IMR-90 (cell line): Measurements from ENCODE around the gene CAPZA2. TPM values are rescaled to one million over a fixed set of nuclear protein-coding genes. Genes with fewer than 3 reads are reported as not detected.

Experiments used
- ATAC-seq: fragments of 200-7000 bp; cut with Tn5 transposase; 2 replicates; pipeline ENCODE4 v1.9.1; 2020; ENCODE audit warnings: low read depth, mild to moderate bottlenecking, moderate library complexity
- BruUV-seq: library from RNA; stranded (reverse); fragments of 400-500 nt; replicated peaks from 2 replicates; lab custom pipeline; 2021; lab: Mats Ljungman, UMichigan
- CTCF ChIA-PET: fragments of 300-600 bp; formaldehyde crosslinking; extraction: SDS; loops from one replicate; lab custom pipeline; 2021; ENCODE audit warnings: antibody characterized with exemption; lab: Yijun Ruan, JAX
- POLR2A ChIA-PET: fragments of 300-600 bp; sonication (Branson Sonifier 250); formaldehyde crosslinking; loops from one replicate; lab custom pipeline; 2022; ENCODE audit warnings: antibody characterized with exemption; ENCODE audit not compliant: unreplicated experiment; lab: Charles Lee
- DNase-seq: peaks from one replicate; pipeline ENCODE4 v3.0.0; 2013
- H2AFZ ChIP-seq: replicated peaks from 2 replicates; pipeline ENCODE3; 2013; ENCODE audit warnings: low read length, mild to moderate bottlenecking; ENCODE audit not compliant: poor library complexity
- H2AK5ac ChIP-seq: 2 replicates; pipeline ENCODE4 v1.6.1; 2013; ENCODE audit warnings: low read depth, low read length, inconsistent platforms
- H2AK9ac ChIP-seq: replicated peaks from 2 replicates; pipeline ENCODE3; 2013; ENCODE audit warnings: mild to moderate bottlenecking, low read depth, low read length, moderate library complexity; ENCODE audit not compliant: poor library complexity
- H2BK120ac ChIP-seq: 2 replicates; pipeline ENCODE4 v1.6.1; 2013; ENCODE audit warnings: low read depth, low read length, inconsistent platforms
- H2BK15ac ChIP-seq: 3 replicates; pipeline ENCODE4 v1.6.1; 2013; ENCODE audit warnings: low read depth, low read length, inconsistent platforms
- H2BK20ac ChIP-seq: 2 replicates; pipeline ENCODE4 v1.6.1; 2013; ENCODE audit warnings: low read depth, mild to moderate bottlenecking, inconsistent platforms, low read length, moderate library complexity
- H2BK5ac ChIP-seq: 2 replicates; pipeline ENCODE4 v1.6.1; 2013; ENCODE audit warnings: mild to moderate bottlenecking, low read depth, low read length, inconsistent platforms; ENCODE audit not compliant: poor library complexity, severe bottlenecking
- H3K14ac ChIP-seq: replicated peaks from 2 replicates; pipeline ENCODE4 v1.6.1; 2013; ENCODE audit warnings: low read depth, low read length, inconsistent platforms
- H3K18ac ChIP-seq: 2 replicates; pipeline ENCODE4 v1.6.1; 2013; ENCODE audit warnings: low read depth, low read length, control low read depth
- H3K23ac ChIP-seq: 2 replicates; pipeline ENCODE4 v1.6.1; 2013; ENCODE audit warnings: low read depth, low read length, inconsistent platforms
- H3K27ac ChIP-seq: 2 replicates; pipeline ENCODE4 v1.5.1; 2013; ENCODE audit warnings: mild to moderate bottlenecking, control low read depth, low read length; ENCODE audit not compliant: insufficient read depth
- H3K27me3 ChIP-seq: 2 replicates; pipeline ENCODE4 v1.6.1; 2013; ENCODE audit warnings: low read length; ENCODE audit not compliant: control insufficient read depth, insufficient read depth
- H3K36me3 ChIP-seq: 2 replicates; pipeline ENCODE4 v1.6.1; 2013; ENCODE audit warnings: low read length, mixed read lengths; ENCODE audit not compliant: control insufficient read depth, insufficient read depth
- H3K4ac ChIP-seq: 2 replicates; pipeline ENCODE4 v1.6.1; 2013; ENCODE audit warnings: low read depth, low read length, inconsistent platforms
- H3K4me1 ChIP-seq: 2 replicates; pipeline ENCODE4 v1.6.1; 2013; ENCODE audit warnings: low read length, mixed read lengths; ENCODE audit not compliant: control insufficient read depth, insufficient read depth
- H3K4me2 ChIP-seq: 2 replicates; pipeline ENCODE4 v1.6.1; 2013; ENCODE audit warnings: low read depth, mild to moderate bottlenecking, control low read depth, low read length, moderate library complexity
- H3K4me3 ChIP-seq: 2 replicates; pipeline ENCODE4 v1.5.1; 2013; ENCODE audit warnings: low read depth, mild to moderate bottlenecking, control low read depth, low read length, moderate library complexity; ENCODE audit not compliant: insufficient read depth
- H3K56ac ChIP-seq: 2 replicates; pipeline ENCODE4 v1.6.1; 2013; ENCODE audit warnings: low read length, inconsistent platforms; ENCODE audit not compliant: insufficient read depth; ENCODE audit errors: extremely low read depth
- H3K79me1 ChIP-seq, 2 experiments: 2 replicates each; pipeline ENCODE4 v1.6.1; 2013; ENCODE audit warnings: low read length in 2 of 2, inconsistent platforms in 1 of 2, low read depth in 1 of 2
- H3K9ac ChIP-seq: 2 replicates; pipeline ENCODE4 v1.6.1; 2013; ENCODE audit warnings: low read depth, low read length, control low read depth
- H3K9me1 ChIP-seq: 2 replicates; pipeline ENCODE4 v1.6.1; 2013; ENCODE audit warnings: low read length, inconsistent platforms; ENCODE audit not compliant: insufficient read depth
- H3K9me3 ChIP-seq: 2 replicates; pipeline ENCODE4 v1.6.1; 2013; ENCODE audit warnings: low read length; ENCODE audit not compliant: control insufficient read depth, insufficient read depth
- H4K20me1 ChIP-seq: 2 replicates; pipeline ENCODE4 v1.6.1; 2013; ENCODE audit warnings: low read length, inconsistent platforms; ENCODE audit not compliant: insufficient read depth
- H4K5ac ChIP-seq: 2 replicates; pipeline ENCODE4 v1.6.1; 2013; ENCODE audit warnings: mild to moderate bottlenecking, low read depth, low read length, control low read depth
- H4K8ac ChIP-seq, 2 experiments: 2 replicates each; pipeline ENCODE4 v1.6.1; 2013; ENCODE audit warnings: low read depth in 2 of 2, low read length in 2 of 2, control low read depth in 1 of 2, inconsistent platforms in 1 of 2
- H4K91ac ChIP-seq: 2 replicates; pipeline ENCODE4 v1.6.1; 2013; ENCODE audit warnings: low read depth, low read length, inconsistent platforms; ENCODE audit not compliant: insufficient read depth
- BHLHE40 ChIP-seq: fragments of 150-350 bp; IDR thresholded peaks from 2 replicates; pipeline ENCODE4 v1.6.1; 2016; ENCODE audit warnings: mild to moderate bottlenecking, low read depth, low read length
- CEBPB ChIP-seq: IDR thresholded peaks from 2 replicates; pipeline ENCODE4 v1.6.1; 2012; ENCODE audit warnings: low read depth, low read length, improper control_type of control experiment
- CHD1 ChIP-seq: IDR thresholded peaks from 2 replicates; pipeline ENCODE4 v1.6.1; 2012; ENCODE audit warnings: low read depth, low read length, improper control_type of control experiment
- FOS ChIP-seq: fragments of 150-350 bp; IDR thresholded peaks from 2 replicates; pipeline ENCODE4 v1.6.1; 2016; ENCODE audit warnings: low read depth, low read length
- MAFK ChIP-seq: IDR thresholded peaks from 2 replicates; pipeline ENCODE4 v1.6.1; 2012; ENCODE audit warnings: low read depth, low read length, improper control_type of control experiment
- MAZ ChIP-seq: IDR thresholded peaks from 2 replicates; pipeline ENCODE4 v1.6.1; 2012; ENCODE audit warnings: low read depth, mild to moderate bottlenecking, low read length, improper control_type of control experiment, moderate library complexity, borderline replicate concordance
- MXI1 ChIP-seq: IDR thresholded peaks from 2 replicates; pipeline ENCODE4 v1.6.1; 2012; ENCODE audit warnings: low read depth, mild to moderate bottlenecking, low read length, moderate library complexity, borderline replicate concordance
- NFE2L2 ChIP-seq: fragments of 150-350 bp; IDR thresholded peaks from 2 replicates; pipeline ENCODE4 v1.6.1; 2016; ENCODE audit warnings: low read depth, mild to moderate bottlenecking, low read length
- POLR2A ChIP-seq: IDR thresholded peaks from 2 replicates; pipeline ENCODE4 v1.6.1; 2012; ENCODE audit warnings: mild to moderate bottlenecking, low read depth, low read length
- RAD21 ChIP-seq: IDR thresholded peaks from 2 replicates; pipeline ENCODE4 v1.6.1; 2012; ENCODE audit warnings: low read length, improper control_type of control experiment
- RCOR1 ChIP-seq: IDR thresholded peaks from 2 replicates; pipeline ENCODE4 v1.6.1; 2012; ENCODE audit warnings: mild to moderate bottlenecking, low read length, improper control_type of control experiment; ENCODE audit not compliant: insufficient replicate concordance
- RFX5 ChIP-seq: IDR thresholded peaks from 2 replicates; pipeline ENCODE4 v1.8.0; 2012; ENCODE audit warnings: low read depth, mild to moderate bottlenecking, low read length, moderate library complexity
- SMC3 ChIP-seq: fragments of 150-350 bp; IDR thresholded peaks from 2 replicates; pipeline ENCODE4 v1.6.1; 2016; ENCODE audit warnings: low read depth, mild to moderate bottlenecking, antibody characterized with exemption, low read length, moderate library complexity
- WGBS, 2 experiments: methylation state at CpG; one replicate each; pipeline versions ENCODE4 v1.1.5 to v1.1.7; 2013; ENCODE audit warnings: missing lambda C conversion rate in 2 of 2; ENCODE audit not compliant: insufficient read length in 1 of 2; ENCODE audit errors: extremely low coverage in 2 of 2; 5-methylcytosine and 5-hydroxymethylcytosine counted together
- dilution Hi-C: fragments of 300-500 bp; cut with HindIII; formaldehyde crosslinking; loops from one replicate; pipeline ENCODE4 v1.14.3; 2018; ENCODE audit warnings: low sequenced_read_pairs; ENCODE audit not compliant: unreplicated experiment
- in situ Hi-C: fragments of 300-500 bp; cut with MboI; formaldehyde crosslinking; loops from 3 replicates; pipeline ENCODE4 v1.14.3; 2019; ENCODE audit warnings: low sequenced_read_pairs, inconsistent platforms, mixed read lengths
- intact Hi-C: fragments of 100-400 bp; cut with micrococcal nuclease; formaldehyde crosslinking; loops from 2 replicates; pipeline ENCODE4 v1.10.0; 2022
- polyA plus RNA-seq, 3 experiments: library from polyadenylated mRNA; depleted of rRNA; stranded (reverse); fragments of >200 nt; gene quantifications; 2 replicates each; pipeline ENCODE4 v1.2.3, GENCODE V29; 2012; ENCODE audit warnings: low replicate concordance in 1 of 3
- total RNA-seq: library from RNA; depleted of rRNA; stranded (reverse); fragments of >200 nt; gene quantifications from 2 replicates; pipeline ENCODE4 v1.2.3, GENCODE V29; 2012
- TF ChIP-seq, protein P1 (sequence below): conservative IDR thresholded peaks from 2 replicates; pipeline ENCODE4 v1.5.1; 2012; ENCODE audit warnings: mild to moderate bottlenecking, low read depth, low read length, improper control_type of control experiment
- TF ChIP-seq, protein P2 (sequence below): fragments of 150-350 bp; IDR thresholded peaks from 2 replicates; pipeline ENCODE4 v1.6.1; 2017; ENCODE audit warnings: mild to moderate bottlenecking, antibody characterized with exemption, low read length, low read depth
- TF ChIP-seq, protein P3 (sequence below): fragments of 150-350 bp; IDR thresholded peaks from 2 replicates; pipeline ENCODE4 v1.6.1; 2016; ENCODE audit warnings: low read depth, mild to moderate bottlenecking, low read length, moderate library complexity, borderline replicate concordance

Gene CAPZA2
- total and polyA plus RNA-seq, 2 of the 4 experiments (the other 2 are of a cell fraction) = 66.6 to 133 TPM

DNA sequence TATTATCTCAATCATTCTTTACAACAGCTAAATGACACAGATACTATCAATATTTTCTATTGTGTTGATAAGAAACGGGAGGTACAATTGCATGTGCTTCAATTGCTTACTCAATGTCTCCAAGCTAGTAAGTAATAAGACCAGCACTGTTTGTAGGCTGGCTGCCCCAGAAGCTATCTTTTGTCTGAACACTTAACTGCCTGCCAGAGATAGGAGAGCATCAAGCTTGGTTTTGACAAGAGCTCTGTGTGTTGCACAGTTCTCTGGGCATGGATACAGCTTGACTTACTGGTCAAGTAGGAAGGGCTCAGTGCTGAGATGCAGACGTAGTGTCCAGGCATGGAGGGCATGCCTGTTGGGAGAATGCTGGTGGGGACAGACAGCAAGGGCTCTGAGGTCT lies 26.3 kb upstream of the CAPZA2 start:
- H2BK15ac ChIP-seq = no peak overlapping the region
- dilution Hi-C loops = no loop called here
- no peak overlapping the region for H3K56ac ChIP-seq
- H3K9ac ChIP-seq = no peak overlapping the region
- no peaks in the 10 kb centered on the region for H3K79me1 ChIP-seq
- no peaks in the 10 kb centered on the region for H3K9me1 ChIP-seq
- TF ChIP-seq NFE2L2 (no peak), POLR2A (no peak), RCOR1 (no peak), MAFK (no peak), CEBPB (no peak), SMC3 (no peak), FOS (no peak), BHLHE40 (no peak), MXI1 (no peak), RFX5 (no peak), RAD21 (no peak), CHD1 (no peak), MAZ (no peak)
- TF ChIP-seq, protein P1, sequence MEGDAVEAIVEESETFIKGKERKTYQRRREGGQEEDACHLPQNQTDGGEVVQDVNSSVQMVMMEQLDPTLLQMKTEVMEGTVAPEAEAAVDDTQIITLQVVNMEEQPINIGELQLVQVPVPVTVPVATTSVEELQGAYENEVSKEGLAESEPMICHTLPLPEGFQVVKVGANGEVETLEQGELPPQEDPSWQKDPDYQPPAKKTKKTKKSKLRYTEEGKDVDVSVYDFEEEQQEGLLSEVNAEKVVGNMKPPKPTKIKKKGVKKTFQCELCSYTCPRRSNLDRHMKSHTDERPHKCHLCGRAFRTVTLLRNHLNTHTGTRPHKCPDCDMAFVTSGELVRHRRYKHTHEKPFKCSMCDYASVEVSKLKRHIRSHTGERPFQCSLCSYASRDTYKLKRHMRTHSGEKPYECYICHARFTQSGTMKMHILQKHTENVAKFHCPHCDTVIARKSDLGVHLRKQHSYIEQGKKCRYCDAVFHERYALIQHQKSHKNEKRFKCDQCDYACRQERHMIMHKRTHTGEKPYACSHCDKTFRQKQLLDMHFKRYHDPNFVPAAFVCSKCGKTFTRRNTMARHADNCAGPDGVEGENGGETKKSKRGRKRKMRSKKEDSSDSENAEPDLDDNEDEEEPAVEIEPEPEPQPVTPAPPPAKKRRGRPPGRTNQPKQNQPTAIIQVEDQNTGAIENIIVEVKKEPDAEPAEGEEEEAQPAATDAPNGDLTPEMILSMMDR = no peak
- TF ChIP-seq, protein P2, sequence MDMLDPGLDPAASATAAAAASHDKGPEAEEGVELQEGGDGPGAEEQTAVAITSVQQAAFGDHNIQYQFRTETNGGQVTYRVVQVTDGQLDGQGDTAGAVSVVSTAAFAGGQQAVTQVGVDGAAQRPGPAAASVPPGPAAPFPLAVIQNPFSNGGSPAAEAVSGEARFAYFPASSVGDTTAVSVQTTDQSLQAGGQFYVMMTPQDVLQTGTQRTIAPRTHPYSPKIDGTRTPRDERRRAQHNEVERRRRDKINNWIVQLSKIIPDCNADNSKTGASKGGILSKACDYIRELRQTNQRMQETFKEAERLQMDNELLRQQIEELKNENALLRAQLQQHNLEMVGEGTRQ = no peak
- TF ChIP-seq, protein P3, sequence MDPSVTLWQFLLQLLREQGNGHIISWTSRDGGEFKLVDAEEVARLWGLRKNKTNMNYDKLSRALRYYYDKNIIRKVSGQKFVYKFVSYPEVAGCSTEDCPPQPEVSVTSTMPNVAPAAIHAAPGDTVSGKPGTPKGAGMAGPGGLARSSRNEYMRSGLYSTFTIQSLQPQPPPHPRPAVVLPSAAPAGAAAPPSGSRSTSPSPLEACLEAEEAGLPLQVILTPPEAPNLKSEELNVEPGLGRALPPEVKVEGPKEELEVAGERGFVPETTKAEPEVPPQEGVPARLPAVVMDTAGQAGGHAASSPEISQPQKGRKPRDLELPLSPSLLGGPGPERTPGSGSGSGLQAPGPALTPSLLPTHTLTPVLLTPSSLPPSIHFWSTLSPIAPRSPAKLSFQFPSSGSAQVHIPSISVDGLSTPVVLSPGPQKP = no peak
- POLR2A ChIA-PET = no interaction called here
- H2BK120ac ChIP-seq = no peak overlapping the region
- no peak overlapping the region for H4K91ac ChIP-seq
- BruUV-seq = no TSS peak
- no peak overlapping the region for H3K4me2 ChIP-seq
- H4K8ac ChIP-seq = no peak overlapping the region
- no peak overlapping the region for H3K4ac ChIP-seq
- H3K9me3 ChIP-seq = no peaks in the 10 kb centered on the region
- H3K36me3 ChIP-seq = no peaks in the 10 kb centered on the region
- H4K5ac ChIP-seq = no peak overlapping the region
- no peak for ATAC-seq
- DNase-seq = no peak
- H2AK9ac ChIP-seq = no peak overlapping the region
- H2AK5ac ChIP-seq = no peak overlapping the region
- no peak overlapping the region for H3K27ac ChIP-seq
- H3K27me3 ChIP-seq = no peaks in the 10 kb centered on the region; the same call in 1 of the 2 replicates
- H3K23ac ChIP-seq = no peak overlapping the region
- H2AFZ ChIP-seq = no peak overlapping the region
- intact Hi-C loops = no loop called here
- WGBS, 2 experiments = no CpG with 5 or more reads among the region's 2 CpGs
- H2BK20ac ChIP-seq = no peak overlapping the region
- H3K4me3 ChIP-seq = no peak overlapping the region
- H4K20me1 ChIP-seq = no peaks in the 10 kb centered on the region
- in situ Hi-C loops = no loop called here
- CTCF ChIA-PET = no interaction called here
- H2BK5ac ChIP-seq = no peak overlapping the region
- 0 out of 2 replicates have a peak, but pooled peaks cover 2% of the 10 kb centered on the region for H3K4me1 ChIP-seq
- no peak overlapping the region for H3K18ac ChIP-seq
- H3K14ac ChIP-seq = no peak overlapping the region
